ENCODE results near the gene COG5. TPM values are rescaled to one million over a fixed set of nuclear protein-coding genes. Genes with fewer than 3 reads are reported as not detected.
"Not testable (repeated sequence)": the region's sequence is repeated elsewhere in the genome, so short reads cannot be mapped to it uniquely, and the experiment has no call there.

The COG5 gene
- total RNA-seq, 2 experiments from 2014 or later: 37.1 to 44.6 TPM

GRCh38 chr7:107255602-107256001, 308.1 kb downstream of the COG5 start:
- H3K27ac Mint-ChIP-seq: no peak overlapping the region
- H3K9me3 Mint-ChIP-seq (ENCODE audit: low read depth): no peaks in the 10 kb centered on the region
- CTCF ChIA-PET: no interaction called here
- DNase-seq: no peak
- ATAC-seq: no peak
- no peak overlapping the region for H3K4me3 Mint-ChIP-seq
- no peaks in the 10 kb centered on the region for H3K36me3 Mint-ChIP-seq
- H3K4me1 Mint-ChIP-seq: no peaks in the 10 kb centered on the region
- no peaks in the 10 kb centered on the region for H3K27me3 Mint-ChIP-seq

- Mint-ChIP-seq H3K36me3 (peaks cover 2% of the 10 kb centered on the region), H3K27ac (no peak overlapping the region), H3K27me3 (no peaks in the 10 kb centered on the region), H3K9me3 (ENCODE audit: low read depth) (no peaks in the 10 kb centered on the region), H3K4me1 (no peaks in the 10 kb centered on the region), H3K4me3 (no peak overlapping the region)
- no peak for DNase-seq
- CTCF ChIA-PET: no interaction called here
- no peak for ATAC-seq
Observed at GRCh38 chr7:107254398-107254985, 309.2 kb downstream of the COG5 start.

GRCh38 chr7:107253599-107253998, 310.1 kb downstream of the COG5 start:
- ATAC-seq (no peak), DNase-seq (no peak)
- H3K27me3 Mint-ChIP-seq: no peaks in the 10 kb centered on the region
- peaks cover 2% of the 10 kb centered on the region for H3K36me3 Mint-ChIP-seq
- no peaks in the 10 kb centered on the region for H3K9me3 Mint-ChIP-seq (ENCODE audit: low read depth)
- H3K4me3 Mint-ChIP-seq: no peak overlapping the region
- CTCF ChIA-PET: no interaction called here
- H3K4me1 Mint-ChIP-seq: no peaks in the 10 kb centered on the region
- no peak overlapping the region for H3K27ac Mint-ChIP-seq

- no peak for DNase-seq
- ATAC-seq: no peak
- Mint-ChIP-seq H3K9me3 (ENCODE audit: low read depth) (no peaks in the 10 kb centered on the region), H3K4me1 (no peaks in the 10 kb centered on the region), H3K36me3 (peaks cover 13% of the 10 kb centered on the region), H3K4me3 (no peak overlapping the region), H3K27me3 (no peaks in the 10 kb centered on the region), H3K27ac (no peak overlapping the region)
- CTCF ChIA-PET: interaction anchor here (1.2 kb wide), 1 partner anchor 150 kb away, joined by 3 read pairs; no protein-coding TSS in a partner anchor
Observed at GRCh38 chr7:107251963-107252362, 311.8 kb downstream of the COG5 start.

- ATAC-seq (no peak), DNase-seq (no peak)
- Mint-ChIP-seq H3K27ac (no peak overlapping the region), H3K9me3 (ENCODE audit: low read depth) (peaks cover 4% of the 10 kb centered on the region), H3K4me1 (no peaks in the 10 kb centered on the region), H3K4me3 (no peak overlapping the region), H3K27me3 (no peaks in the 10 kb centered on the region), H3K36me3 (peaks cover 39% of the 10 kb centered on the region)
- CTCF ChIA-PET: no interaction called here
Observed at GRCh38 chr7:107248551-107249316, 315.0 kb downstream of the COG5 start.

GRCh38 chr7:107246836-107247235, 316.9 kb downstream of the COG5 start:
- H3K27me3 Mint-ChIP-seq; H3K27ac Mint-ChIP-seq; CTCF ChIA-PET; ATAC-seq; H3K9me3 Mint-ChIP-seq (ENCODE audit: low read depth); DNase-seq; H3K4me3 Mint-ChIP-seq; H3K4me1 Mint-ChIP-seq: not testable (repeated sequence)
- peaks cover 47% of the 10 kb centered on the region for H3K36me3 Mint-ChIP-seq

- Mint-ChIP-seq H3K4me3 (no peak overlapping the region), H3K9me3 (ENCODE audit: low read depth) (peaks cover 4% of the 10 kb centered on the region), H3K4me1 (no peaks in the 10 kb centered on the region), H3K27ac (no peak overlapping the region), H3K36me3 (peaks cover 45% of the 10 kb centered on the region), H3K27me3 (no peaks in the 10 kb centered on the region)
- DNase-seq (no peak), ATAC-seq (no peak)
- CTCF ChIA-PET: no interaction called here
Observed at GRCh38 chr7:107244613-107245012, 319.1 kb downstream of the COG5 start.

- Mint-ChIP-seq H3K4me1 (no peaks in the 10 kb centered on the region), H3K27ac (no peak overlapping the region), H3K36me3 (peaks cover 36% of the 10 kb centered on the region), H3K9me3 (ENCODE audit: low read depth) (peaks cover 4% of the 10 kb centered on the region), H3K4me3 (no peak overlapping the region), H3K27me3 (no peaks in the 10 kb centered on the region)
- CTCF ChIA-PET: no interaction called here
- ATAC-seq (no peak), DNase-seq (no peak)
Observed at GRCh38 chr7:107242267-107242666, 321.5 kb downstream of the COG5 start.

- CTCF ChIA-PET: no interaction called here
- Mint-ChIP-seq H3K36me3 (no peaks in the 10 kb centered on the region), H3K27ac (no peak overlapping the region), H3K27me3 (no peaks in the 10 kb centered on the region), H3K9me3 (ENCODE audit: low read depth) (no peaks in the 10 kb centered on the region), H3K4me3 (no peak overlapping the region), H3K4me1 (peaks cover 4% of the 10 kb centered on the region)
- DNase-seq: no peak
- no peak for ATAC-seq
Observed at GRCh38 chr7:107237451-107237850, 326.3 kb downstream of the COG5 start.

GRCh38 chr7:107236862-107237261, 326.9 kb downstream of the COG5 start:
- no peaks in the 10 kb centered on the region for H3K36me3 Mint-ChIP-seq
- CTCF ChIA-PET: no interaction called here

GRCh38 chr7:107234436-107234835, 329.3 kb downstream of the COG5 start:
- CTCF ChIA-PET: no interaction called here
- Mint-ChIP-seq H3K4me1 (peaks cover 4% of the 10 kb centered on the region), H3K9me3 (ENCODE audit: low read depth) (no peaks in the 10 kb centered on the region), H3K27ac (no peak overlapping the region), H3K27me3 (no peaks in the 10 kb centered on the region), H3K4me3 (no peak overlapping the region), H3K36me3 (peaks cover 2% of the 10 kb centered on the region)
- DNase-seq (no peak), ATAC-seq (no peak)

More at GRCh38 chr7:107236862-107237261, 326.9 kb downstream of the COG5 start:
- ATAC-seq (no peak), DNase-seq (no peak)
- no peaks in the 10 kb centered on the region for H3K27me3 Mint-ChIP-seq
- peaks cover 4% of the 10 kb centered on the region for H3K4me1 Mint-ChIP-seq
- no peak overlapping the region for H3K27ac Mint-ChIP-seq
- no peak overlapping the region for H3K4me3 Mint-ChIP-seq
- no peaks in the 10 kb centered on the region for H3K9me3 Mint-ChIP-seq (ENCODE audit: low read depth)

- no peaks in the 10 kb centered on the region for H3K27me3 Mint-ChIP-seq
- CTCF ChIA-PET: no interaction called here
- DNase-seq (no peak), ATAC-seq (no peak)
- H3K9me3 Mint-ChIP-seq (ENCODE audit: low read depth): no peaks in the 10 kb centered on the region
- no peak overlapping the region for H3K4me3 Mint-ChIP-seq
- H3K36me3 Mint-ChIP-seq: peaks cover 2% of the 10 kb centered on the region
- peak overlapping the region; percentile 9 for H3K27ac Mint-ChIP-seq
- H3K4me1 Mint-ChIP-seq: peaks cover 4% of the 10 kb centered on the region
Observed at GRCh38 chr7:107233981-107234380, 329.7 kb downstream of the COG5 start.

- CTCF ChIA-PET: no interaction called here
- H3K9me3 Mint-ChIP-seq (ENCODE audit: low read depth): no peaks in the 10 kb centered on the region
- no peak overlapping the region for H3K4me3 Mint-ChIP-seq
- no peak overlapping the region for H3K27ac Mint-ChIP-seq
- no peak for DNase-seq
- H3K4me1 Mint-ChIP-seq: peaks cover 4% of the 10 kb centered on the region
- no peaks in the 10 kb centered on the region for H3K27me3 Mint-ChIP-seq
- H3K36me3 Mint-ChIP-seq: peaks cover 4% of the 10 kb centered on the region
- ATAC-seq: no peak
Observed at GRCh38 chr7:107233174-107233573, 330.5 kb downstream of the COG5 start.

GRCh38 chr7:107232568-107233090, 331.1 kb downstream of the COG5 start:
- Mint-ChIP-seq H3K4me3 (no peak overlapping the region), H3K27me3 (no peaks in the 10 kb centered on the region), H3K4me1 (peaks cover 4% of the 10 kb centered on the region), H3K36me3 (peaks cover 4% of the 10 kb centered on the region), H3K27ac (no peak overlapping the region), H3K9me3 (ENCODE audit: low read depth) (no peaks in the 10 kb centered on the region)
- CTCF ChIA-PET: no interaction called here
- DNase-seq (no peak), ATAC-seq (no peak)
